Measurements from ENCODE around the gene LAPTM5.

LAPTM5 gene

GRCh38 chr1:30718636-30719405 lies 38.8 kb downstream of the LAPTM5 start:
- DNase-seq (ENCODE audit: low read depth, low spot score), result peak; percentile 87

DNA sequence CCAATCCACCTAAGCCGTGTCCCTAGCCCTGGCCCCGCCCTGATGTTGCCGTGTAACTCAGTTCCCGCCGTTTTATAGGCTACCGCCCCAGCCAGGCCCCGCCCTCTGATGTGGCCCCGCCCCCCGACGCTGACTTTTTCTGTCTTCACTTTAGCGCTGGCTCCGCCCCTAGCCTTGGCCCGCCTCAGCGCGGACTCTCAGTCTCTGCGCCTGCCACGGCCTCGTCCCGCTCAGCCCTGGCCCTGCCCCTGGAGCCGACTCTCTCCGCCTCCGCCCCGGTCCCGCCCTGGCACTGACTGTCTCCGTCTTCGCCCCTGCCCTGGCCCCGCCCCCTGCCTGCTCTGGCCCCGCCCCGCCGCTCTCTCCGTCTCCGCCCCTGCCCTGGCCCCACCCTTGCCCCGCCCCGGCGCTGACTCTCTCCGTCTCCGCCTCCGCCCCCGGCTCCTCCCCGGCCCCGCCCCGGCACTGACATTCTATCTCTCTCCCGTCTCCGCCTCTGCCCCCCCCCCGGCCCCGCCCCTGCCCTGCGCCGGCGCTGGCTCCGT lies 39.4 kb downstream of the LAPTM5 start:
- DNase-seq (ENCODE audit: low read depth, low spot score), result peak; percentile 90

DNA sequence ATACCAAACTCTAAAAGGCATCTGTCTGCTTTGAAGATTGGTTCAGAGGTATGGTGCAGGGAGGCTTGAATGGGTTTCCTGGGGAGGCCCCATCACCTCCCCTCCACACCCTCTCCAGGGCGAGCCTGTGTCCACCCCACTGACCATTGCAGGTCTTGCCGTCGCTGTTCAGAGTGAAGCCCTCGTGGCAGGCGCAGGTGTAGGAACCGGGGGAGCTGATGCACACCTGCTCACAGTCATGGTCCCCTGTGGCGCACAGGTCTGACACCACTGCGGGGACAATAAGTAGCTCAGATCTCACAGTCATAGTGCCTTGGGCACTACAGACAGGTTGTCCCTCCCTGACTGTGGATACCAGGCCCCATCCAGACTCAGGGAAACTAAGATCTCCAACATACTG lies 40.9 kb downstream of the LAPTM5 start:
- DNase-seq (ENCODE audit: low read depth, low spot score), result no peak

GRCh38 chr1:30715886-30716285 lies 41.7 kb downstream of the LAPTM5 start:
- no peak for DNase-seq (ENCODE audit: low read depth, low spot score)

GRCh38 chr1:30715216-30715615 lies 42.4 kb downstream of the LAPTM5 start:
- no peak for DNase-seq (ENCODE audit: low read depth, low spot score)

GRCh38 chr1:30714536-30715090 lies 43.0 kb downstream of the LAPTM5 start:
- DNase-seq (ENCODE audit: low read depth, low spot score), result no peak

GRCh38 chr1:30714025-30714424 lies 43.5 kb downstream of the LAPTM5 start:
- DNase-seq (ENCODE audit: low read depth, low spot score), result no peak

- no peak for DNase-seq (ENCODE audit: low read depth, low spot score)
Observed at GRCh38 chr1:30713311-30713710, 44.3 kb downstream of the LAPTM5 start.

DNA sequence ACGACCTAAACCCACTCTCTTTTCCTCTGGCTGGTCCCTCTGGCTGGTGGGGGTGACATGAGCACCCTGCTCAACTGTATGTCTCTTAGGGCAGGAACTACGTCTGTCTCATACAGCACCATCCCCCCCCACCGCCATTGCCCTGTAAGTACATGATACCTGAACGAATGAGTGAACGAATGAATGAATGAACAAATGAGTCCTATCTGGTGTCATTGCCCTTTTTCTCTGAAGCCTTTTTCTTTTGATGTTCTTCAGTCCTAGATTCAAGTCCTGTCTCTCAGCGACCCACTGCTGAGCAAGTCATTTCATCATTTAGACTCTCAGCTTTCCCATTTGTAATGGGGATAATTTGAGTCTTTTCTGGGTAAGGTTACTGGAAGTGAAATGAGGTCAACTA lies 45.0 kb downstream of the LAPTM5 start:
- no peak for DNase-seq (ENCODE audit: low read depth, low spot score)

DNA sequence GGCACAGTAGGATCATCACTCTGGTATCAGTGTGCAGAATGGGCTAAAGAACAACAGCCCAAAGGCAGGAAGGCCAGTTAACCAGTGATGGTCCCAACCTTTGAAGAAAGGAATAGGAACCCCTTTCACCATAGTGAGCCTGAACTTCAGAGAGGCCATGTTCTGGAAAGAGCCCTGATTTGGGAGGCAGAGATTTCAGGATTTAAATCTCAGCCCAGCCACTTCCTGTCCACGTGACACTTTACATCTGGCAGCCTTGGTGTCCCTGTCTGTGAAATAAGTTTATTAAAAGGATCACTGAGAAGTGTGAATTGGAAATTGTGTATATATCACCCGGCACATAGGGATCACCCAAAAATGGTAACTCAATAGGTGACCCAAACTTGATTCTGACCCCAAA lies 47.2 kb downstream of the LAPTM5 start:
- no peak for DNase-seq (ENCODE audit: low read depth, low spot score)

- no peak for DNase-seq (ENCODE audit: low read depth, low spot score)
Observed at GRCh38 chr1:30708361-30708728, 49.2 kb downstream of the LAPTM5 start.

DNA sequence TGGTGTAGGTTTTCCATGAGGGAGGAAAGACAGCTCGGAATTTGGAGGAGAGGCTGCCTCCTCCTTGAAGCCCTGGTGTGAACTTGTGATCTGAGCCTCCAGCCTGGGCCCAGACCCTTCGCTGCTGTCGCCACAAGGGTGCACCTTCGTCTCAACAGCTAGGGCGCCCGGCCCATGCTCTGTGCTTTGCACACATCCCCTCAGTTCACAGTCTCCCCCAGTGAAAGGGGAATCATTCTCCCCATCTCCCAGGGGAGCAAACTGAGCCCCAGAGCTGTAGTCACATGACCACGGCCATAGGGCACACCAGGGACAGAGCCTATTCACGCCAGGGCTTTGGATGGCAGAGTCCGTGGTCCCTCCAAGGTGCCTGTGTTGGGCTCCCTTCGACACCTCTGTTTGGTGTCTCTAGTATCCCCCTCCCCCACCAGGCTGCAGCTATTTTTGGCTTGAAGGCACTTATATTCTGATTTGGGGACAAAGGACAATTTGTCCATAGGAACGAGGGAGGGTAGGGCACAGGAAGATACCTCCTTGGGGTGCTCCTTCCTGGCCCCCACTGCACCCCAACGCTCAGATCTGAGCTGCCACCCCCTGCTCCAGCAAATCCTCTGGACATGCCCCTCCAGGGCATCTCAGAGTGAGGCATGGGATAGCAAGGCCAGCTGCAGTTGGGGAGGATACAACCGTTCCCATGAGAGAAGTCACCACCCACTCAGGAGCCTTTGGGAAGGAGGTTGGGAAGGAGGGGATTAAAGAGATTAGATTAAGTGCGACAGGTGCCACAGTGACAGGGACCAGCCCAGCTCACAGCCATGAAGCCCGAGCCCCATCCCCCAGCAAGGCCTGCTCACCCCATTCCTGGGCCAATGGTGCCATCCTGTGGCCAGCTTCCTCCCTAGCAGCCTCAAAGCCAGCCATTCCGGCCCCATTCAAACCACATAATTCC lies 49.9 kb downstream of the LAPTM5 start:
- DNase-seq (ENCODE audit: low read depth, low spot score), result no peak

DNA sequence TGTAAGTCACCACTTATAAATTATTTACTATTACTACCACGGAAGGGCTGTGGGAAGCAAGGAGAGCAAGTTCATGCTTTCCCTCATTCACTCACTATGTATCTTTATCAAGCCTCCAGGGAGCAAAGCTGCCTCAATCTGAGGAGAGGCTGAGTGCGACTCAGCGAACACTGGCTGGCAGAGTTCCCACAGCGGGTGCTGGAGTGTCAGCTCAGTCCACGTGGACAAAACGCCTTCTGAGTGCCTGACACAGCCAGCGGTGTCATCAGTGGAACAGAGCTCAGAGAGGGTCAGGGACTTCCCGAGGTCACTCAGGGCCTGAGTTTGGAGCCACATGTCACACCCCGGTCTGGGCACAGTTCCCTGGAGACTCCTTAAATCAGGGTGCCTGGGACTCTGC lies 51.0 kb downstream of the LAPTM5 start:
- no peak for DNase-seq (ENCODE audit: low read depth, low spot score)

DNA sequence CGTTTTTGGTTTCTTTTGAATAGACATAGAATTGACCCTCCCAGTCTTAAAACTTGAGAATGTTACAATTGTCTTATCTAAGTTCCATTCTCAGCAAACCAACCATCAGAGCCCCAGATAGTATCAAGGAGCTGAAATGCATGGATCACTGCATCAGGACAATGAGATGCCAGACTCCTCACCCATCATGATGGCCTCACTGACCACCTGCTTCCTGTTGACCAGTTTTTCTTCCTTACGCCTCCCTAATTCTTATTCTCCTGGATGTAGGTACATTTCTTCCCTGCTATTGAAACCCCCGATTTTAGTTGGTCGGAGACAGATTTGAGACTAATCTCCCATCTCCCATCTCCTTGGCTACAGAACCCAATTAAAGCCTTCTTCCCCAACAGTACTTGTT lies 51.9 kb downstream of the LAPTM5 start:
- DNase-seq (ENCODE audit: low read depth, low spot score), result no peak

GRCh38 chr1:30704765-30705509 lies 52.6 kb downstream of the LAPTM5 start:
- no peak for DNase-seq (ENCODE audit: low read depth, low spot score)

DNA sequence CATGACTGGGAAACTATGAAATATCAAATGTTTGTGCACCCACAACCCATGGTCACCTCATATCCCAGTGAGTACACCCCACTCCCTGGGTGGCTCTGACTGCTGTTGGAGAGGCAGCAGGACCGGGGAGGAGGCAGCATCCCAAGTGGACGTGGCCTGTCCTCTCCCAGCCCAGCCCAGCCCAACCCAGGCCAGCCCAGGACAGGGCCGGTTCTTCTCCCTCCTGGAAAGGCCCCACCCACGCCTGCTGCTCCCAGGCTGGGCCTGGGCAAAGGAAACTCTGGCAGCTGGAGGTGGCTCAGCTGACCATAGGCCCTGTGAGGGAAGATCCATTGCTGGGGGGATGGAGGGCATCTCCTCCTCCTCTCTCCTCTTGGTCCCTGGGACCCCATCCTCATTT lies 53.3 kb downstream of the LAPTM5 start:
- no peak for DNase-seq (ENCODE audit: low read depth, low spot score)

DNA sequence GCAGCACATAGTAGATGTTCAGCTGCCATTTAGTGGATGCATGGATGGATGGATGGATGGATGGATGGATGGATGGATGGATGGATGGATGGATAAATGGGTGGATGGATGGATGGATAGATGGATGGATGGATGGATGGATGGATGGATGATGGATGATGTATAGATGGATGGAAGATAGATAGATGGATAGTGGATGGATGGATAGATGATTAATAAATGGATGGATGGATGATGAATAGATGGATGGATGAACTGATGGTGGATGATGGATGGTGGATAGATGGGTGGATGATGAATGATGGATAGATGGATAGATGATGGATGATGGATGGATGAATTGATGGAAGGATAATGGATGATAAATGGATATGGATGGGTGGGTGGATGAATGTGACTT lies 54.8 kb downstream of the LAPTM5 start:
- DNase-seq (ENCODE audit: low read depth, low spot score), result no peak

DNA sequence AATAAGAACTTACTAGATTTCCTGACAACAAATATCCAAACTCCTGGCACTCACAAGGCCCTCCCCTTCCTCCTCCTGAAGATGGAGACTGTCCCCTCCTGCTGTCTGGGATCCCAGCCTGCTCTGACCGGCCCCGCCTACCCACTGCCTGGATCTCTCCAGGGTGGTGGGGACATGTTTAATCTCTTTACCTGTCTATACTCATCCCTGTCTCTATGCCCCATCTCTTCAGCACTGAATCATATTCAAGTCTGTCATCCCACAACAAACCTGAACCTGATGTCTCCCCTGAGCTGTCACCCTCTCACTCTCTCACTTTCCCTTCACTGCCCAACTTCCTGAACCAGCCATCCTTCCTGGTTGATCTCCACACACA lies 56.3 kb downstream of the LAPTM5 start:
- DNase-seq (ENCODE audit: low read depth, low spot score), result no peak

GRCh38 chr1:30700528-30701257 lies 56.9 kb downstream of the LAPTM5 start:
- no peak for DNase-seq (ENCODE audit: low read depth, low spot score)

GRCh38 chr1:30699762-30700161 lies 57.8 kb downstream of the LAPTM5 start:
- no peak for DNase-seq (ENCODE audit: low read depth, low spot score)

GRCh38 chr1:30698401-30698981 lies 59.1 kb downstream of the LAPTM5 start:
- DNase-seq (ENCODE audit: low read depth, low spot score), result no peak

Data from brain pericyte (primary cell).